HUDEP-2 (cell line): ENCODE data around the gene GAREM1.

Source experiments
- DNase-seq, 76 experiments: peaks; one replicate each; lab custom pipeline; 2025; ENCODE audit not compliant: unreplicated experiment in 76 of 76; lab: John Stamatoyannopoulos, UW

GAREM1 gene

DNA sequence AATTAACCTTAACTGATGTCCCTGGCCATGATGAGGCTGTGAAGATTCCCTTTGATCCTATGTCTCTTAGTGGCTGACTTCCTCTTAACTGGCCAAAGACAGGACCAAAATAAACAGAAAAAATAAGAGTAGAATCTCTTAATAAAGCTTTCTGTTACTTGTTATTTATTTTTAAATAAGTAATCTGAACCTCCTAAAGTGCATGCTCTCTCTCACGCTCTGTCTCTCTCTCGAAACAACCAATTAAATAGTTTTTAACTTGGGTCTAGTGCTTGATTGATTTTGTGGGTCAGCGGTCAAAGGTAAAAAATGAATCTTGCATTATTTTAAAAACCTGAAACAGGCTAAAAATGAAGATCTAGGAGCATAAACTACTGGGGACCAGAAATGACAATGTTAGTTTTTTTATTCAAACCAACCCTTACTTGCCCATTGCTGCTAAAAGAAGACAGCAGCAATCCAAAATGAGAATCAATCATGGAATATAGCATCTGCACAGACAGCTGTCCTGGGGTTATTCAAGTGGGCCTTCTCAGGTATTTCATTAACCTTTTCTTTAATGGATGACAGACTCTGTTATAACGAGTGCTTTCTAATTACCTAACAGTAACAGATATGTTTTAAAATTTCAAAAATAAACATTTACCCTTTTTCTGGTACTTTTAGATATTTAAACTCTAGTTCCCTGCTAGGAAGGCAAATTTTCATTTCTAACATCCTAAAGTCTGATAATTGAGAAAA, 11.2 kb downstream of the GAREM1 start:
- no peak for DNase-seq

DNA sequence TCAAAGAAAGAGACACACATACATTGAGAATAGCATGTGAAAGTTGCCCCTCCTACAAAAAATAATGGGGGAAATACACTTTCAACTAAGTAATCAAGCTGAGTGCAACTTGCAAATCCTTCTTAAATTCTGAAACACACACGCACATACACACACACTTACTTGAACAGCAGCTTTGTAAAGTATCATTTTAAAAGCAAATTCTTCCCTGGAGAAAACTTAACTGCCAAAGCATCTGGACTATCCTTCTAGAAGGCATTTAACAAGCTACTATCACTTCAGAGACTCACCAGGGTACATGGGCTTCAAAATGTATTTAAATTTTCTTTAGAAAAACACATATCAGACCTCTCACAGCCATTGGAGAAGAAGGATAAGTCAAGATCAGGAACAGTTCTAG, 15.3 kb downstream of the GAREM1 start:
- no peak for DNase-seq

DNA sequence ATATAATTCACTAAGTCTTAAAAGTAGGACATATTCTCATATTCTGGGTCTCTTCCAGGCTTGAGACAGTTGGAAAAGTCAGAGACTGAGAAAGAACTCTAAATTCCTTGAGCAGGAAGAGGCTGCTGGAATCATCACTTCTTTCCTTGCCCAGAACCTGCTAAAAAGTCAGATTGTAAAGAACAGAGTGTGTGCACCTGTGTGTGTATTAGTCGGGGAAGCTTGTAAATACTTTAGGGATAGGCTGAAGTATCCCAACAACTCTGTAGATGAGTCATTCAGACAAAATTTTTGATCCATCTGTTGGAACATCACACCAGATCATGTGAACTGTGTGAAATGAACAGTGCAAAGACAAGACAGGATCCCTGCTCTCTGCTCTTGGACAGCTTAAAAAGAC, 16.1 kb downstream of the GAREM1 start:
- DNase-seq: no peak

DNA sequence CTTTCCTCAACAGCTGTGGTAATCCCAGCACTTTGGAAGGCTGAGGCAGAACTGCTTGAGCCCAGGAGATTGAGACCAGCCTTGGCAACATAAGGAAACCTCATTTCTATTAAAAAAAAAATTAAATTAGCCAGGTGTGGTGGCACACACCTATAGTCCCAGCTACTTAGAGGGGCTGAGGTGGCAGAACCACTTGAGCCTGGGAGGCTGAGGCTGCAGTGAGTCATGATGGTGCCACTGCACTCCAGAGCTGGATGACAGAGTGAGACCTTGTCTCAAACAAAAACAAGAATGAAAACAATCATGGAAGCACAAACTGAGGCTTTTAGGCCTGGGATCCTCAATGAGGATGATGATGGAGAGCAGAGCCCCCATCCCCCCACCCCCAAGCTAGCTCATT, 19.8 kb downstream of the GAREM1 start:
- DNase-seq: no peak

DNA sequence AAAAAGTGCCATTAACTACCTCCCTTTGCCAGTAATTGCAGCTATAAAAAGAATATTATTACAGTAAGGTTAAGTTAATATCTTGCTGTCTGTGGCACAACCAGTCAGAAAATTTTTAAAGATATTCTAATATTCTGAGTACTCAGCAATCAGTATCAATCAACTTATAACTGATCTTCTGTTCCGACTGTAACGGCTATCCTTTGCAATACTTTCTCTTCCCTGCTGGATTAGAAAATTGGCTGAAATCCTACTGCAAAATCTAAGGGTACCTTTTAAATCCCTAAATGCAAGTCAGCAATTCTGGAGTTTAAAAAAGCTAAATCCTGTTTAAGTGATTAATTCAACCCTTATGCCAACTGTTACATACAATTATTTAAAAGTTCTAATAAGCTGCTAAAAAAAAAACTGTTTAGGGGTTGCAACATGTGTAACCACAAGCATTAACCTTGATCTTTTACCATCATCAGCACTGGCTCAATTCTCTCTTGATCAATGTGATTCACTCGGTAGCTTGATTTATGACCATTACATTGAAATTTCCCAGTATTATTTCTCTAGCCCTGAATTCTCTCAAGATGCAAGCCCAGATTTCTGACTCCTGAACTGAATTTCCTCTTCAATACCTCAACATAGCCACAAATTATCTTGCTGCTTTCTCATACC, 20.5 kb downstream of the GAREM1 start:
- DNase-seq: no peak

DNA sequence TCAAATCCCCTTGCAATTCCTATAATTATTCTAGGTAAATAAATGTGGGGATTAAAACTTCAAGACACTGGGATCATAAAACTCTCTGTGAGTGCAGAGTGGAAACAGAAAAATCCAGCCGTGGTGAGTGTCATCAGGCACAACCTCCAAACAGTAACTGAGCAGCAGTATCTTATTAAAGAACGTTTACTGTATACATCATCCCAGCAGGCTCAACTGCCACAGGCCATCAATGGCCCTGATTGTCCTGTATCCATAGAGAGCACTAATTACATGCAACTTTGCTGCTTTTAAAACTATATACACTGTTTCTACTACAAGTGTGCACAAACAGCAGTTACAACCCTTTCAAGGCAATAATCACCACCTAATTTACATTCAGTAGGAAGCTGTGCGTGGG, 23.9 kb downstream of the GAREM1 start:
- no peak for DNase-seq

DNA sequence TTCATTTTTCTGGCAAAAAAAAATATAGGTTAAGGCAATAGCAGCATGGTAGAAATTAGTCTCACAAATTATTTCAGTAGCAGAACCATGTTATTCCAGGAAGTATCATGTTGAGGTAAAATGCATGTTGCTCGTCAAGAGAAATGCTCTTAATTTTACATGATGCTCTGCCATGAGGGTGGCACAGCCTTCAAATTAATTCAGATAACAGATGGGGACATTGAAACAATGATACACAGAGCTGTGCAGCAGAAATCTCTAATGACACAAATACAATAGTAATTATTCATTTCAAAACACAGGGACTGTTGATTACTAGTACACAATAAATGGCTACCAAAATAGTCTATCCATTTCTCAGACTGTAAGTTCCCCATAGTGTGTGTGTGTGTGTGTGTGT, 24.8 kb downstream of the GAREM1 start:
- DNase-seq: no peak

DNA sequence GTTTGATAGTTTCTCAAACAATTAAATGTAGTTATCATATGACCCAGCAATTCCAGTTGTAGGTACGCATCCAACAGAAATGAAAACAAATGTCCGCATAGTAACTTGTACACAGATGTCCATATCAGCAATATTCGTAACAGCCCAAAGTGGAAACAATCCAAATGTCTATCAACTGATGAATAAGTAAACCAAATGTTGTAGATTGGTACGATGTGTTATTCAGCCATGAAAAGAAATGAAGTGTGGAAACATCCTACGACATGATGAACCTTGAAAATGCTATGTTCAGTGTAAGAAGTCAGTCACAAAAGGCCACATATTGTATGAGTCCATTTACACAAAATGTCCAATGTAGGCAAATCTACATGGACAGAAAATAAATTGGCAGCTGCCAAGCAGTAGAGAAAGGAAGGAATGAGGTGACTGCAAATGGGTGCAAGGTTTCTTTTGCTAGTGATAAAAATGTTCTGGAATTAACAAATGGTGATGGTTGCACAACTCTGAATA, 26.9 kb downstream of the GAREM1 start:
- DNase-seq: no peak

DNA sequence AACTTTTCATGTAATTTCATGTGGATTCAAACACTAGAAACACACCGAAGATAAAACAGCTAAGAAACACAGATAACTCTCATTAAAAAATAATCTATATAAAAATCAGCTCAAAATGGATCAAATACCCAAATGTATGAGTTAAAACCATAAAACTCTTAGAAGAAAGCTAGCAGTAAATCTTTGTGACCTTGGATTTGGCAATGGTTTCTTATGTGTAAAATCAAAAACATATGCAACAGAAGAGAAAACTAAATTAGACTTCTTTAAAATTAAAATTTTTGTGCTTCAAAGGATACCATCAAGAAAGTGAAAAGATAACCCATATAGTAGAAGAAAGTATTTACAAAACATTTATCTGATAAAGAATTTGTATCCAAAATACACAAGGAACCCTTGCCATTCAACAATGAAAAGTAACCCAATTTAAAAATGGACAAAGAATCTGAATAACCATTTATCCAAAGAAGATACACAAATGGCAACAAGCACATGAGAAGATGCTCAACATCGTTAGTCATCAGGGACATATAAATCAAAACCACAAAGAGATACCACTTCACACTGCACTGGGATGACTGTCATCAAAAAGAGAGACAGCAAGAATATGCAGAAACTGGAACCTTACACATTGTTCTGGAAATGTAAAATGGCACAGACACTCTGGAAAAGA, 27.5 kb downstream of the GAREM1 start:
- no peak for DNase-seq

DNA sequence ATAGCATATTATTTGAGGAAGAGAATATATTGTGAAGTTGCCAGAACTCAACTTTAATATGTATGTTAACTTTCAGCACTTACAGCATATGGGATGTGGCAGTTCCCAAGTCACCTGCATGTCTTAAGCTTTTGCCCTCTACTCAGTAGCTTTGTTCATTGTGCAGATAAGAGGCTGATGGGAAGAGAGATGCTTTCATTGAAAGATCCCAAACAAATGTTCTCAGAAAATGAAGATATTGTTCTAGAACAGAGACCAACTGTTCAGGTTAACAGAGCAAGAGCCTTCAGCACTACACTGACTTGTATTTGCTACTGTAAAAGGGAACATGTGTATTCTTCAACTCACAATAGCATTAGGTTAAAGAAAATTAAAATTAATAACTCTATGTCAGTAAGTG, 28.1 kb downstream of the GAREM1 start:
- no peak for DNase-seq

DNA sequence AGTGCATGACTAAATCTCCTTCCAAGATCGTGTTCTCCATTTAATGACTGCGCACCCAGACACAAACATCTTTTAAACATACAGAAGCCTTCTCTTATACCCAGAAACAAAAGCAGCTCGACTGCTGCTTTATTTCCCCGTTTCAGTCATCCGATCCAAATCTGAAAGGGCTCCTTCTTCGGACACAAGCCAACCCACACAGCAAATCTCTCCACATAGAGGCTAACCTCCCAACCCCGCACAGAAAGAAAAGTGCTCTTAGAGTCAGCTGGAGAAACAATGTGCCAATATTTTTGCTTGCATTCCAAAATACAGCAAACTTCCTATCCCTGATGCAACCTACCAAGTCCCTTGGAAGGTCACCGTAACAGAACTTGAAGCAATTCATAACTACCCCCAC, 29.1 kb downstream of the GAREM1 start:
- no peak for DNase-seq

DNA sequence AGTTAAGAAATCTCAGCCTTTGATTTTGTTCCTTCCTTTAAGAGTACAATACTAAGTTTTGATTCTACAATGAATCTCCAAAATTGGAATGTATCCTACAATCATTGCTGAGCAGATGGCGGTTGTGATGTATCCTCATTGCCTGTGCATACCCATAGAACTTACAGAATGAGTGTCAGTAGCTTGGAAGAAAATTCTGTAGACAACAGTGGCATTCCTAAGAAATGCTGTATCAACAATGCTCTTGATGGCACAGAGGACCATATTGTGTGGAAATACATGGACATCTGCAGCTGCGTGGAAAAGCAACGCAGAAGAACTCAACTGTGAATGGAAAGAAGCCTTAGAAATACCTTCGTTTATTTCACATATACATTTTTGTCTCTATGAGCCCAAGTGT, 30.2 kb downstream of the GAREM1 start:
- DNase-seq: no peak

DNA sequence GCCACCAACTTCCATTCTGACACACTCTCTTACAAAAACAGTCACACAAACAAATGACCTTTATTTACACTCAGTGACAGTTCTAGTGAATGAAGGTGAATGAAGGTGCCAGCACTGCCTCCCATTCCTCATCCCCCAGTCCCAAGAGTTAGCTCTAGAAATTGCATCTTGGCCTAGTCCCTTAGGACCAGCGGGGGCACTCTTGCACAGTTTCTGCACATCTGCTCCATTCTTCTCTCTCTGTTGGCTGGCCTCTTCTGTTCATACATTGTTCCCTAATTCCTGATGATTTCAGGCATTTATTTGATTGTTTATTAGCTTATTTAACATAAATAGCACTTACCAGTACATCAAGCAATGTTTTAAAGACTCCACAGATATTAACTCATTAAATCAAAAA, 30.9 kb downstream of the GAREM1 start:
- peak in 2 of 76 experiments; percentile 3 to 5 for DNase-seq

DNA sequence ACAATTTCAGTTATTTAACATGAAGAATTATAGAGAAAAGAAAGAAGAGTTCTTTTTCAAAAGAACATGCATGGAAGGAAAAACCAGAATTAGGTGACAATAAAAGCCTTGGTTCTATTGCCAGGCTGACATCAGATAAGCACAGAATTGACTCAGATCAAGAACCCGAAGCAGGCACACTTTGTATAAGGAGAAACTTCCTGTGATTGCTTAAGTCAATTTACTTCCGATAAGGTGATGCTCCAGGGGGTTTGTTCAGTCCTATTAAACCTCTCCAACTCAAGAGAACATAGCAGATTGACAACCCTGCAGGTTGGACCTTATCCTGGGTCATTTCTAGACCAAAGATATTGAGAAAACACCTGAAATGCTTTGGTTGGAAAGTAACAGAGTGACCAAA, 31.4 kb downstream of the GAREM1 start:
- no peak for DNase-seq

DNA sequence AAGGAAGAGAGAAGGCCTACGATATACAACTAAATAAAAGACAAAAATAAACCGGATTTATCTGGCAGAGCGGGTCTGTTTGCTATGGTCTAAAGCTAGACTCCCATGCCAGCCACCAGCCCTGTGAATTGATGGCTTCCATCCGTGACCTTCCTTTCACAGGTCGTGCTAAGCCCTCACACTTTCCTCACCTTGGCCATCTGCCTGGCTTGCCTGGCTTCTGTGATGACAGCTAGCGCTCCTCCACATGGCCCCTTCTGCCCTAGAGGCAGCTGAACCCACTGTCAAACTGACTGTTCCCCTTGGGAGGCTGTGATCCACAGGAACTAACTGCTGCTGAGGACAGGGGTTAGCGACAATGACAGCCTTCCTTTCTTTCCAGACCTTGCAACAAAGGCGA, 32.5 kb downstream of the GAREM1 start:
- DNase-seq: no peak

DNA sequence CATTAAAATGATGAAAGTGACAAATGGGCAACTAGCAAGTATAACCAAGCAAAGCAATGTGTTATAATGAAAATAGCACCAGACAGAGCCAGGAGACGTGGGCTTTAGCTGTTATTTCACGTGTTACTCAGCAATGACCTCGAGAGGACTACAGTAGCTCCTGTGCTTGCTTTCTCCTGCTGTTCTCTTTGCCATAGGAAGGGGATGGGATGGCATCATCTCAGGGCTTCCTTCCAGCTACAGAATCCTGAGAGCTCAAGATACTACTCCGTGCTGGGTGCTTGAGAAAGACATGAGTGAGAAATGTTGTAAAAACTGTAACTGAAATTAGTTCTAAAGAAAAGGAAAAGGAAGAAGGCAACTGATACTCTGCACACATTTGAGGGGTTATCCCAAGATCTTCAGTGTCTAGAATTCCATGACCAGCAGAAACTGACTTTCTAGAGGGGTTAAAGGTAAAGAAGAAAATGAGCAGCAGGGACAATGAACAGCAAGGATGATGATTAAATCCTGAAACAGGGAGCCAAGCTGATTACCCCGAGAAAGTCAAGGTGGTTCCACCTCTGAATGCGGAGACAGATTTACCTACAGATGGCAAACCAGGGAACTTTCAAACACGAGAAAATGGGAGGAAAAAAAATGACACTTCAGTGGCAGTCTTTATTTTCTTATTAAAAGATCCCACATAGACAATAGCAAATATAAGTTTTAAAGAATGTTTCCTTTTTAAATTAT, 33.4 kb downstream of the GAREM1 start:
- DNase-seq: no peak

DNA sequence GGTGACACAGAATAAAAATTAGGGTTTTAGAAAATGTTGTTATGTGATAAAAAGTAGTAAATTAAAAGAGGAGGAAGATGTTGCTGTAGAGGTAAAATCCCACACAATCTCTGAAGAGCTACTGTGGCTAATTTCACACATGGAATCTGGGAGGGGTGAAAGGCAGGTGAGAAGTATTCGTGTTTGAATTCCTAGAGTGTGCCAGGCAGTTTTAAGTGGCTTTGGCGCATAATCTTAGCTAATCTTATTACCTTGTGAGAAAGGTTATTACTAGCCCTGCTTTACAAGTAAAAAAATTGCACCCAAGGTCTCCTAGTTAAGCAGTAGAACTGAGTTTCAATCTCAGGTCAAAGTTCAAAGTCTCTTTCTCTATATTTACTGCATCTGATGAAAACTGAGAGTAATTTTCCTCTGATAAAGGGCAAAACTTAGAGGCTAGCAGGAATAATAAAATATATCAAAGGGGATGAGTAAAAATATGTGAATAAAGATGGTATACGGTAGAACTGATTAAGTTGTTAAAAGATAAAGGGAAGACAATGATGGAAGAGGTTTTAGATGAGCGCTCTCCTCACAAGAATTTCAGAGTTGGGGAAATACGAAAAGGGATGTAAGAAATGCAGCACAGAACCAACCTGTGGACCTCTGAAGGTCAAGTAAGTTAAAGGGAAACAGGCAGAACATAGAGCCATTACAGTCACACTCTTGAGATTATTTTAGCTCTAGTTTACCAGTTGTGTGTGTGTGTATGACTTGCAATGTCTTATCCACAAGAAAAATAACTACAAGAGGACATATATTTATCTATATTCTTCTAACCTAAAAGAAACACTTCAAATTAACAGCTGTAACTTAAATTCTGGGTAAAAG, 34.8 kb downstream of the GAREM1 start:
- DNase-seq: no peak

DNA sequence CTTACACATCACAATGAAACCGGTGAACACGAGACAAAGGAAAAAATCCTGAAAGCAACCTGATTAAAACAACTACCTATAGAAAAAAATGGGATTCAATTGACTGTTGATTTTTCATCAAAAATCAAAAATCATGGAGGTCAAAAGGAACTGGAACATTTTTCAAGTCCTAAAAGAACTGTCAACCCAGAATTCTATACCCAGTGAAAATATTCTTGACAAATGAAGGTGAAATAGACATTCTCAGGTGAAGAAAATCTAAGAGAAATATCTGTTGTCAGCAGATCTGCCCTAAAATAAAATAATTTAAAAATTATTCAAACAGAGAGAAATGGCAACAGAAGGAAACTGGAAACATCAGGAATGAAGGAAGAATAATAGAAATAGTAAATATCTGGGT, 38.9 kb downstream of the GAREM1 start:
- DNase-seq: no peak

DNA sequence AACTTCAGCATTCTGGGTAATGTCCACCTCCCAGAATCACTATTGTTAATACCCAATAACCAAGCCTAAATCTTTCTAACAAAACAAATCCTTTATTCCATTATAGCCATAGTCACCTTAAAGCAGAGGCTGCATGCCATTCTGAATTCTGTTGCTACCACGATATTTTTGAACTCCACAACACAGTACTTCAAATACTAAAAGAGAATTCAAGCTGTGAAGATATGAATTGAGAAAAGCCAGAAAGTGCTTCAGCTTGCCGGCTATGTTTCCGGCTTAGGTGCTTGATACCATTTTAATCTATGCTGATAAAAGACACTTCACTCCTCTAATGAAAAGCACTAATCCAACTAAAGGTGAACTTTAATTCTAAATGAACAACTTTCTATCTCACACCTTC, 41.3 kb downstream of the GAREM1 start:
- DNase-seq: no peak
